HG02610 (cell line): ENCODE results near the gene TMEM150C.
"Not testable (repeated sequence)": the region's sequence is repeated elsewhere in the genome, so short reads cannot be mapped to it uniquely, and the experiment has no call there.

ENCODE experiments used
- ATAC-seq: cut with Tn5 transposase; IDR thresholded peaks from one replicate; pipeline ENCODE4 v1.9.1; 2021; ENCODE audit warnings: mild to moderate bottlenecking, moderate library complexity; ENCODE audit not compliant: unreplicated experiment

Gene TMEM150C

DNA sequence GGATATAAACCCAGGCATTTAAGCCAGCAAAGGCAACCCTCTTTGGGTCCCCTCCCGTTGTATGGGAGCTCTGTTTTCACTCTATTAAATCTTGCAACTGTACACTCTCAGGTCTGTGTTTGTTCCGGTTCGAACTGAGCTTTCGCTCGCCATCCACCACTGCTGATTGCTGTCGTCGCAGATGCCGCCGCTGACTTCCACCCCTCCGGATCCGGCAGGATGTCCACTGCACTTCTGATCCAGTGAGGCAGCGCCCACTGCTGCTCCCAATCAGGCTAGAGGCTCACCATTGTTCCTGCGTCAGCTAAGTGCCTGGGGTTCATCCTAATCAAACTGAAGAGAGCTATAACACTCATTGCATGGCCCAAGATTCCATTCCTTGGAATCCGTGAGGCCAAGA is 82.2 kb downstream of the TMEM150C start:
- ATAC-seq: no peak

DNA sequence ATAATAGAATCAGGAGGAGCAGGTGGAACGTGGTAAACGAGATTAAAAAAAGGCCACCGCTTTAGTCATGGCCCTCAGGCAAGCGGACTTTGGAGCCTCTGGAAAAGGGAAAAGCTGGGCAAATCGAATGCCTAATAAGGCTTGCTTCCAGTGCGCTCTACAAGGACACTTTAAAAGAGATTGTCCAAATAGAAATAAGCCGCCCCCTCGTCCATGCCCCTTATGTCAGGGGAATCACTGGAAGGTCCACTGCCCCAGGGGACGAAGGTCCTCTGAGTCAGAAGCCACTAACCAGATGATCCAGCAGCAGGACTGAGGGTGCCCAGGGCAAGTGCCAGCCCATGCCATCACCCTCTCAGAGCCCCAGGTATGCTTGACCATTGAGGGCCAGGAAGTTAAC is 84.3 kb downstream of the TMEM150C start:
- not testable (repeated sequence) for ATAC-seq

DNA sequence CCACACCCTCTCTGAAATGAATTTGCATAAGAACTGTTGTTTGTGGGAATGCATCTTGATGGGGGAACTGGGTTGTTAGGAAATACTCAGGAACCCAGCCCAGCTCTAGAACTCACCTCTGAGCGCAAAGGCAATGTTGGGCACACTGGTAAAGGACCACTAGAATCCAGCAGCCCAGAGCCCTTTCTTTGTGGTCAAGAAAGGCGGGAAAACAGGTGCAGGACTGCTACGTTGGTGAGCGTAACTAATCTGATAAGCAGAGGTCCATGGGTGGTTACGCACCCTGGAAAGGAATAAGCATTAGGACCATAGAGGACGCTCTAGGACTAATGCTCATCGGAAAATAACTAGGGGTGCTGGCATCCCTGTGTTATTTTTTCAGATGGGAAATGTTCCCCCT is 85.9 kb downstream of the TMEM150C start:
- not testable (repeated sequence) for ATAC-seq

DNA sequence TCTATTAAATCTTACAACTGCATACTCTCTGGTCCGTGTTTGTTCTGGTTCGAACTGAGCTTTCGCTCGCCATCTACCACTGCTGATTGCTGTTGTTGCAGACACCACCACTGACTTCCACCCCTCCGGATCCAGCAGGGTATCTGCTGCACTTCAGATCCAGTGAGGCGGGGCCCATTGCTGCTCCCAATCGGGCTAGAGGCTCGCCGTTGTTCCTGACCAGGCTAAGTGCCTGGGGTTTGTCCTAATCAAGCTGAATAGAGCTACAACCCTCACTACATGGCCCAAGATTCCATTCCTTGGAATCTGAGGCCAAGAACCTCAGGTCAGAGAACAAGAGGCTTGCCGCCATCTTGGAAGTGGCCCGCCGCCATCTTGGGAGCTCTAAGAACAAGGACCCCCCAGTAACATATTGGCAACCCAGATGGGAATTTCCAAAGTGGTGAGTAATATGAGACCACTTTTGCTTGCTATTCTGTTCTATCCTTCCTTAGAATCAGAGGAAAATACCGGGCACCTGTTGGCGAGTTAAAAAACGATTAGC is 88.1 kb downstream of the TMEM150C start:
- ATAC-seq: no peak

DNA sequence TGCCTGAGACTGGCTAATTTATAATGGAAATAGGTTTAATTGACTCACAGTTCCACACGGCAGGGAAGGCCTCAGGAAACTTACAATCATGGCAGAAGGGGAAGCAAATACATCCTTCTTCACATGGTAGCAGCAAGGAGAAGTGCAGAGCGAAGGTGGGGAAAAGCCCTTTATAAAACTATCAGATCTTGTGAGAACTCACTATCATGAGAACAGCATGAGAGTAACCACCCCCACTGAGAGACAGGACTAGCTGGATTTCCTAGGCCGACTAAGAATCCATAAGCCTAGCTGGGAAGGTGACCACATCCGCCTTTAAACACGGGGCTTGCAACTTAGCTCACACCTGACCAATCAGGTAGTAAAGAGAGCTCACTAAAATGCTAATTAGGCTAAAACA is 88.7 kb downstream of the TMEM150C start:
- ATAC-seq: not testable (repeated sequence)

DNA sequence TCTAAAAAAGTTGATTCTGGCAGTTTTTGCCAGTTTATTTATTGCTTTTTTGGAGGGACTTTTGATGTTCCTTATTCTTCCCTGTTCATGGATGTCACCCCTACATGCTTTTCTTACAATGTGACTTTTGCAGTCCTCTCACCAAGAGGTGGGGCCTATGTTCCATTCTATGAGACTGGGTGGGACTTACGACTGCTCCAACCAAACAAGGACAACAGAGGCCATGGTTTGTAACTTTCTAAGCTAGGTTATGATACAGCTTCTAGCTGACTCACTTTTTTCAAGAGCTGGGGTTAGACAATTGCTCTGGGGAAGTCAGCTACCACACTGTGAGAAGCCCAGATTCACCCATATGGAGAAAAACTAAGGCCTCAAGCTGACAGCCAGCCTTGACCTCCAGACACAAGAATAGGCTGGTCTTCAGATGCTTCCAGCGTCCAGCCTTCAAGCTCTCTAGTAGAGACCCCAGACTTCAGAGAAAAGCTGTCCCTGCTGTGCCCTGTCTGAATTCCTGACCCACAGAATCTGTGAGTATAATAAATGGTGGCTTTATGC is 91.9 kb downstream of the TMEM150C start:
- no peak for ATAC-seq

DNA sequence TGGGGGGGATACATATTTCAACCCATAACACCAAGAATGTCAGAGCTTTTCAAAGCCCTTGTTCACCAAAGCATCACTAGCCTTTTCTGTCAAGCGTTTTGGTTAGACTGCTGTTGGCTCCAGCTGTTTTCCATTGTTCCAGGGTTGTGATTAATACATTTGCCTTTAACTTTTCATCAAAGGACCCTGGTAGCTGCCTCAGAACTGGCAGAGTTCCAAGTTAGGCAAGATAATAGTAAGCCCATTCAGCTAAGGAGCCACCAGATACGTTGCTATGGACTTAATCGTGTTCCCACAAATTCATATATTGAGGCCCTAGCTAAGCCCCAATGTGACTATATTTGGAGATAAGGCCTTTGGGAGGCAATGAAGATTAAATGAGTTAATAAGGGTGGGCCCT is 94.3 kb downstream of the TMEM150C start:
- ATAC-seq: no peak

DNA sequence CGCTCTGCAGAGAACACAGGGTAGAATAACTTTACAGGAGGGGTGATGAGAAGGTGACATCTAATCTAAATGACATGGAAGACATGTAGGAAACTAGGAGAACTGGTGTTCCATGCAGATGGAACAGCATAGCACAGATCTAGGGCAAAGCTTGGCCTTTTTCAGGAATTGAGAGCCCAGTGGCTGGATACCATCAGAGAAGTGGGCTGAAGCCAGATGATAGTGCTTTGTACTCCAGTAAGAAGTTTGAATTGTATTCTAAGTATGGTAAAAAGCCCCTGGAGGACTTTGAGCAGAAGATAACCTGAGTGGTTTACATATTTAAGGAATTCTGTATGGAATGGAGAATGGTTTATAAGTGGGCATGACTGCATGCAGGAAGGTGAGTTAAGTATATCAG is 98.6 kb downstream of the TMEM150C start:
- ATAC-seq: no peak

DNA sequence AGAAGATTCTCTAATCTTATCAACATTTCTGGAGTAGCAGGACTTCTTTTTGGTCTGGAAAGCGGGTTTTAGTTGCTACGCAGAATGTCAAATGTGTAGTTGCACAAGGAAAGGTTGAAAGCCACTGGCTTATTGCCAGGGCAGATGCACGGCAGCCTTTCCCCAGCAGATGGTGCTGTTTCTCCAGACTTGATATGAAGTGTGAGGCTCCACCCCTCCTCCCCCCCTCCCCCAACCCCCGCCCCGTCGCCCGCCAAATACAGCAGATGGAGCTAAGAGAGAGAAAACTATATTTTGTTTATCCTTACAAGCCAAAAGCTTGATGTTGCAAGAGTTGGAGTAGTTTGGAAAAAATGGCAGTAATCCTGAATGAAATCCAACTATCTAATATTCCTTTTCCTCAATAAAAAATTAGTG is 99.4 kb downstream of the TMEM150C start:
- peak; percentile 70 for ATAC-seq

DNA sequence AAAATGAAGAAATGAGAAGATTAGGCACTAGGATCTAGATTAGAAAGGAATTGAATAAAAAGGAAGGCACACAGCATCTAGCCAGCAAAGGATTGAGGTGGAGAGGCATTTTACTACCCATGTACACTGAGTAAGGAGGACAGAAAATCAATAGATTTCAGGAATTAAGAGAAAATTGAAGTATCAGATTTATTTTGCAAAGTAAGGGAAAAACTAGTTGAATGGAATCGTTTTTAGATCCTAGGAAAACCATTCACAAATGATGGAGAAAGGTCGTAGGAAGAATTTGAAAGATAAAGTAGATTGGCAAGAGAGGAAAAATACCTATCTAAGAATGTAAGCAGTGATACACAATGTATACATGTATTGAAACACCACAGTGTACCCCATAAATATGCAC is 100.1 kb downstream of the TMEM150C start:
- no peak for ATAC-seq

DNA sequence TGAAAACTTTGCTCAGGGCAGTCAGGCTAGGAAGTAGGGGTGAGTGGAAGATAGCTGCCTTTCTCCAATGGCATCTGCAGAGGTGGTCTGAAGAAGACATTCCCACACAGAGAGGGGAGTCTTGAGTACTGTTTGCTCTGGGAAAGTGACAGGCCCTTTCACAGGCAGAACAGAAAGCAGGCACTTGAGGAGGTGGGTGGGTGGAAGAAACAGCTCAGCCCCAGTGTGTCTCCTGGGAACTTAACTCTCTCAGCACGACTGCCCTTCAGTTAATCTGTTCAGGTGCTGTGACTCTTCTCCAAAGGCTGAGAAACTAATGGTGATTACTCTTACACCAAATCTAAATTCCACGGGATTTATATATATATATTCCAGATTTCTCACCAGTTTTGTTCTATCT is 103.1 kb downstream of the TMEM150C start:
- peak; percentile 75 for ATAC-seq

DNA sequence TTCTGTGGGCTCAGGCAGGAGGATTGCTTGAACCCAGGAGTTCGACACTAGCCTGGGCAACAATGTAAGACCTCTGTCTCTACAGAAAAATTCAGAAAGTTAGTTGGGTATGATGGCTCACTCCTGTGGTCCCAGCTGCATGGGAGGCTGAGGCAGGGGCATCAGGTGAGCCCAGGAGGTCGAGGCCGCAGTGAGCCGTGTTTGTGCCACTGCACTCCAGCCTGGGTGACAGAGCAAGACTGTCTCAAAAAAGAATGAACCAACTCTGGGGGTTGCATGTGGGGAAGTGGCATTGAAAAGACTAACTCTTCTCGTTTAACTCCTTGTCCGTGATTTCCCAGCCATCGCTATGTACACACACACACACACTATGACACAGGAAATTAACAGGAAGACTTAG is 104.5 kb downstream of the TMEM150C start:
- no peak for ATAC-seq

DNA sequence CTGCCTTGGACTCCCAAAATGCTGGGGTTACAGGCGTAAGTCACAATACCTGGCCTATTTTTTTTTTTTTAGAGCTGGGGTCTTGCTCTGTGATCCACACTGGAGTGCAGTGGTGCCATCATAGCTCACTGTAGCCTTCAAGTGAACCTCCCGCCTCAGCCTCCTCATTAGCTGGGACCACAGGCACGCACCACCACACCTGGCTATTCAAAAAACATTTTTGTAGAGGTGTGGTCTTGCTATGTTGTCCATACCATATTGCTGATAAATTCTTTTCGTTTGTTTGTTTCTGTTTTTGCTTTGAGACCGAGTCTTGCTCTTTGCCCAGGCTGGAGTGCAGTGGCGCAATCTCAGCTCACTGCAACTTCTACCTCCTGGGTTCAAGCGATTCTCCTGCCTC is 109.8 kb downstream of the TMEM150C start:
- no peak for ATAC-seq

DNA sequence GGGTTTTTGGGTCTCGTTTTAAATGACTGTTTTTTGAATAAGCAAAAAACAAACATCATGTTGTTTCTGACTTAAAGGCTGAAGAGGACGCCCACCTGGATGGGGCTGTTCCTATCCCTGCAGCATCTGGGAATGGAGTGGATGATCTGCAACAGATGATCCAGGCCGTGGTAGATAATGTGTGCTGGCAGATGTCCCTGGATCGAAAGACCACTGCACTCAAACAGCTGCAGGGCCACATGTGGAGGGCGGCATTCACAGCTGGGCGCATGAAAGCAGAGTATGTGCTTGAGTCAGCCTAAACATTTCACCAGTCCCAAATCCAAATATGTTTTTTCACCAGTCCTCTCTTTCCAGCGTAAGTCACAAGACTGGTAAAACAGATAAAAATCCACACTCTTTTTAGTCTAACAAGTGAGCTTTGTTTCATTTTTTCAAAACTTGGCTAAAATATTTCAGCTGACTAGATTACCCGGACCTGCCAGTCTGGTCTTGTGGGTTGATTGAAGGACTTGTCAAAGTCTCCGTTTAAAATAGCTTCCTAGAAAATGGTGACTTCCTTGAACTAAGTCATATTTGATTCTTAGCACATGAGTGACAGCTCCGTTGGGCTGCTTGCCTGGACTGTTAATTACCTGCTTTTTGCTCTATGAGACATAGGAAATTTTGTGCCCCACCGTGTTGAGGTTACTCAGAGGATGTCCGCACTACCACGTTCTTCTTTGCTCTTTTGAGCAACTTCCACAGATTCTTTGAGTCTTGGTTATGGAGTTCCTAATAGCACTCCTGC is 110.6 kb downstream of the TMEM150C start:
- ATAC-seq: no peak

DNA sequence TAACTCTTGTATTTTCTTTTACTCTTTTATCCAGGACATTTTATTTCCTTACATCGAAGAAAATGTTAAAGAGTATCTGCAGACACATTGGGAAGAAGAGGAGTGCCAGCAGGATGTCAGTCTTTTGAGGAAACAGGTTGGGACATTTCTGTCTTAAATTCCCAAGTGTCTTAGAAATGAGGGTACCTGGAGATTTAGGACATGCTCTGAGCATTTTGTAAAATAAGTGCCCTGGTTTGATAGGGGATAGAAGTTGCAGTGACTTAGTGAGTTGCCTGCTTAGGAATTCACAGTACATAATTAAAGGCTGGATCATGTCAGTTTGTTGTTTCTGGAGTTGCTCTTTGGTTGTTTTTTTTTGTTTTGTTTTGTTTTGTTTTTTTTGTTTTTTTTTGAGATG is 113.9 kb downstream of the TMEM150C start:
- ATAC-seq: no peak

DNA sequence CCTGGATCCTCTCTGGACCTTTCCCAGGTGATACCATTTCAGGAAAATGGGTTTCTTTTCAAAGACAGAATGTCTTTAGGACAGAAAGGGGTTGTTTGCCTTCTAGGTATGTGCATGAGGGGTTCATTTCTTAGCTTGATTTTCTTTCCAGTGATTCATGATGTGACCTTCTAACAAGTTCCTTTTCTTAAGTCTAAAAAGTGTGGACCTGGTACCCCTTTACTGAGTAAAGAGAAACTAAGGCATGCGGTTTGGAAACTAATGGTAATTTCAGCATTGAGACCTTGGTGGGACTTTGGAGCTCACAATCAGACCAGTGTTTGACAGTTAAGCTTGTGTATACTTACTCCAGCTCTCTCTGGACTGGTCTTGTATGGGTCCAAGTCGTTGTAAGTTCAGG is 122.7 kb downstream of the TMEM150C start:
- no peak for ATAC-seq

DNA sequence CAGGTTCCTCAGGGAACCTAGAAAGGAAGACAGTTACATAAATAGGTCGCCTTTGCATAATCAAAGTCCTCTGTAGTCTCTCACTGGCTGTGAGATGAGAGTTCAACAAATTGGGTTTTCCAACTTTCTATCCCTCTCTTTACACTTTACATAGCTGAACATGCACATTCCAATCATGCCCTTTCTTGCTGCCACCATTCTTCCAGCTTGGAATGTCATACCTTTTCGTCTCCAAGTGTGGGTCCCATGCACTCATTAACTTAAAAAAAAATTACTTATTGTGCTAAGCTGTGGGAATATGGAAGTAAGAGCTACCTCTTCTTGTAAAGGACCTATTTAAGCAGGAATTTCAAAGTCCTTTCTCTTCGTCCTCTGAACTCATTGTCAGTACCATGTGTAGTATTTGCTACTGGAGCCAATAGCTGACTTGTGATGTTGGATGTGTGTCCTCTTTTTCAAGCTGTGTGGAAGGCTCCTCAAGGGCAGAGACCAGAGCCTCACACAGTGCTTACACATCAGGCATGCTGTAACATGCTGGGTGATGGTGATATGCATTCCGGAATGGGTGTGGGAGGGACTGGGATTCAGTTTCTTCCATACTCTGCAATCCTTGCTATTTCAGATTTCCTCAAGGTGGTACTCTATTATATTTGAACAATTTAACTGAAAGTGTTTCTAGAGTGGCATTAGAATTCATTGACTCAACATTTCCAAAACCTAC is 124.3 kb downstream of the TMEM150C start:
- ATAC-seq: no peak

DNA sequence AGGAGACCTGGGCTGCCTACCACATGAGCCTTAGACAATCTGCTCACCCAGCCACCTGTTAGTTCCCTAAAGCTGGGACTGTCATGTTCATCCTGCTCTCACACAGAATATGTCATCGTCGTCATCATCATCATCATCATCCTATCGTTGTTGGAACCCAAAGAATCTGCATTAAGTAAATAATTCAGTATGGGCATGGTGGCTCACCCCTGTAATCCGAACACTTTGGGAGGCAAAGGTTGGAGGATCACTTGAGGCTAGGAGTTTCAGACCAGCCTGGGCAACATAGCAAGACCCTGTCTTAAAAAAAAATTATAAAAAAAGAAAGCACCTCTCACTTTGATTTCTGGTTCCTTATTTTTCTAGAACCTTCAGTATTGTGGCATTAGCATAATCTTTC is 125.0 kb downstream of the TMEM150C start:
- ATAC-seq: no peak

DNA sequence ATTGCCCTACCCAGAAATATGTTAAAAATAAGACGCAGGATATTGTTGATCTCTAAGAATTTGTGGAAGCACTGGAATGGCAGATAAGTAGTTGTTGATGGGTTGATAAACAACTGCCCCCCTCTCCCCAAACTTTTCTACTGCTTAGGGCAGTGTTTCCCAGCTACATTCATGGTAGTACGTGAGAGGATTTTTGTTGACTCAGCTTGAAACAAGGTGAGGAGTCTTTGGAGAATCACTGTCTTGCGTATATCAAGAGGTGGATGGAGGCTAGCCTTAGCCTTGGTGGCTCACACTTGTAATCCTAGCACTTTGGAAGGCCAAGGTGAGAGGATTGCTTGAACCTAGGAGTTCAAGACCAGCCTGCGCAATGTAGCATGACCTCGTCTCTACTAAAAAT is 125.7 kb downstream of the TMEM150C start:
- ATAC-seq: no peak

DNA sequence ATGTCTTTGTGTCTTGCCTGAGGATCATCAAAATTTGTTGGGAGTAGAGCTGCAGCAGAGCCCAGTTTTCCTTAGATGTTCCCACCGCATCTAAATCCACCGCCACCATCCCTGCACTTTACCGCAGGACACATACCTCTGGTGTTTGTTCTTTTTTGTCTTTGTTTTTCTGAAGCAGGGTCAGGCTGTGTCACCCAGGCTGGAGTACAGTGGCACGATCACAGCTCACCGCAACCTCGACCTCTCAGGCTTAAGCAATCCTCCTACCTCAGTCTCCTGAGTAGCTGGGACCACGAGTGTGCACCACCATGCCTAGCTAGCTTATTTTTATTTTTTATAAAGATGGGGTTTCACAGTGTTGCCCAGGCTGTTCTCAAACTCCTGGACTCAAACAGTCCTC is 126.8 kb downstream of the TMEM150C start:
- no peak for ATAC-seq

DNA sequence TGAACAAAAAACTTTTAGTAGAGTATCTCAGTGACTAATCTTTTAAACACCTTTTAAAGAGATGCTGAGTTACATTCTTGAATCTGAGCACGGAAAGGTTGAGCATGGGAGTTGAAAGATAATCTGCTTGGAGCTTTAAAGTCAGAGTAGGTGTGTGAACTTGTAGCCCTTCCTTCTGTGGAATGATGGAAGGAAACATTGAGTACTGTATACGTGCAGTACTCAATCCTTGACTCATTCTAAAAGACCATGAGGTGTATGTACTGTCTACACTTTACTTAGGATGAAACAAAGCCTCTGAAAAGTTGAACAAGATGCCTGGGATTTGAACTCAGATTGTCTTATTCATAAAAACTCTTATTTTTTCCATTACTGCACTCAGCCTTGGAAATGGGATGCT is 128.0 kb downstream of the TMEM150C start:
- no peak for ATAC-seq
